Measurements from ENCODE around the gene PTPRM.

DNA sequence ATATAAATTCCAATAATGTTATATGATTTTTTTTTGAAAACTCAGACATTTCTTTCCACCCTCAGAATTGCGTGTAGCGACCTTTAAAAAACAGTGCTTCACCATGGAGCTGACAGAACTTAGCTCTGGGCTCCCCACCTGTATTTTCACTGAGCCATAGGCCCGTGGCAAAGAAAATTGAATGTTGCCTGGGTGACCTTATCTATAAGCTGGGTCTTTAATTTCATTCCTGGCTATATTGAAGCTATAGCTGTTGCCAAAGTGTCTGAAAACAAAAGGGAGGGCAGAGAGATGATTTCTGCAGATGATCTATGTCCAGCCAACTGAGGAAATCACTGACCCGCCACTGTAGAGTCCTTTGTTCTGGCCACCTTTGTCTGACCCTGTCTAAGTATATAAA is 411.7 kb downstream of the PTPRM start:
- TF ChIP-seq, protein P1, sequence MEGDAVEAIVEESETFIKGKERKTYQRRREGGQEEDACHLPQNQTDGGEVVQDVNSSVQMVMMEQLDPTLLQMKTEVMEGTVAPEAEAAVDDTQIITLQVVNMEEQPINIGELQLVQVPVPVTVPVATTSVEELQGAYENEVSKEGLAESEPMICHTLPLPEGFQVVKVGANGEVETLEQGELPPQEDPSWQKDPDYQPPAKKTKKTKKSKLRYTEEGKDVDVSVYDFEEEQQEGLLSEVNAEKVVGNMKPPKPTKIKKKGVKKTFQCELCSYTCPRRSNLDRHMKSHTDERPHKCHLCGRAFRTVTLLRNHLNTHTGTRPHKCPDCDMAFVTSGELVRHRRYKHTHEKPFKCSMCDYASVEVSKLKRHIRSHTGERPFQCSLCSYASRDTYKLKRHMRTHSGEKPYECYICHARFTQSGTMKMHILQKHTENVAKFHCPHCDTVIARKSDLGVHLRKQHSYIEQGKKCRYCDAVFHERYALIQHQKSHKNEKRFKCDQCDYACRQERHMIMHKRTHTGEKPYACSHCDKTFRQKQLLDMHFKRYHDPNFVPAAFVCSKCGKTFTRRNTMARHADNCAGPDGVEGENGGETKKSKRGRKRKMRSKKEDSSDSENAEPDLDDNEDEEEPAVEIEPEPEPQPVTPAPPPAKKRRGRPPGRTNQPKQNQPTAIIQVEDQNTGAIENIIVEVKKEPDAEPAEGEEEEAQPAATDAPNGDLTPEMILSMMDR (conservative IDR thresholded peaks at IDR 0.05; ENCODE audit: low read length): no peak
- TF ChIP-seq EZH2phosphoT487 (IDR thresholded peaks at IDR 0.05; ENCODE audit: borderline replicate concordance): no peak

All from Loucy (cell line).